WTC11 (cell line): ENCODE measurements around the gene CXCL17.

Source experiments
- ARID4B ChIP-seq: sonication (generic); formaldehyde crosslinking; IDR thresholded peaks from 2 replicates; pipeline ENCODE4 v1.8.0; 2023; ENCODE audit warnings: missing genetic modification reagents, mild to moderate bottlenecking, borderline replicate concordance
- ATF3 ChIP-seq: sonication (generic); formaldehyde crosslinking; conservative IDR thresholded peaks from 2 replicates; pipeline ENCODE4 v1.8.1; 2022; ENCODE audit warnings: mild to moderate bottlenecking, missing genetic modification reagents
- CTCF ChIP-seq: fragments of 200-600 bp; IDR thresholded peaks from 2 replicates; pipeline ENCODE4 v1.8.0; 2022; ENCODE audit warnings: antibody characterized with exemption
- NR2C2 ChIP-seq: sonication (generic); formaldehyde crosslinking; IDR thresholded peaks from 2 replicates; pipeline ENCODE4 v1.8.0; 2022; ENCODE audit warnings: mild to moderate bottlenecking, missing genetic modification reagents
- PRRX2 ChIP-seq: fragments of 250-450 bp; sonication (Bioruptor Pico); IDR thresholded peaks from 2 replicates; pipeline ENCODE4 v1.8.0; 2021; ENCODE audit warnings: mild to moderate bottlenecking
- SP1 ChIP-seq: sonication (generic); formaldehyde crosslinking; conservative IDR thresholded peaks from 2 replicates; pipeline ENCODE4 v1.8.1; 2022; ENCODE audit warnings: missing genetic modification reagents
- TF ChIP-seq, protein P1 (sequence below): fragments of 250-450 bp; sonication (Bioruptor Pico); IDR thresholded peaks from 2 replicates; pipeline ENCODE4 v1.9.0; 2021; ENCODE audit warnings: mild to moderate bottlenecking

DNA sequence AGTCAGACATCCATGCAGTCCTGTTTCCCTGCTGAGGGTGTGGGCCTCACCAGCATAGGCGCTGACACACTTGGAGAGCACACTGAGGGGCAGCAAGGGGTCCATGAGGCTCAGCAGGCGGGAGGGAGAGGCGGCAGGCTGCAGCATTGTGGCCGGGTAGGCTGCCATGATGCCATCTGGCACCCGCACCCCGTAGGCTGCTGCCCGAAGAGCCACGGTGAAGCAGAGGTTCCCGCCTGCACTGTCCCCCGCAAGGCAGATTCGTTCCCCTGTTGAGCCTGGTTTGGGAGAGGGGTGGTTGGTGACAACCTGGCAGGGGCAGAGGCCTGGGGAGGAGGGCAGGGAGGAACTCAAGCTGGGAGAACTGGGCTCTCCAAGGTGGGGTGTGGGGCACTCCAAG, 36.6 kb downstream of the CXCL17 start:
- no peak for TF ChIP-seq NR2C2 (CRISPR knock-in tag)
- TF ChIP-seq CTCF: no peak
- TF ChIP-seq SP1 (CRISPR knock-in tag): no peak
- no peak for TF ChIP-seq ARID4B (CRISPR knock-in tag)
- TF ChIP-seq, protein P1, sequence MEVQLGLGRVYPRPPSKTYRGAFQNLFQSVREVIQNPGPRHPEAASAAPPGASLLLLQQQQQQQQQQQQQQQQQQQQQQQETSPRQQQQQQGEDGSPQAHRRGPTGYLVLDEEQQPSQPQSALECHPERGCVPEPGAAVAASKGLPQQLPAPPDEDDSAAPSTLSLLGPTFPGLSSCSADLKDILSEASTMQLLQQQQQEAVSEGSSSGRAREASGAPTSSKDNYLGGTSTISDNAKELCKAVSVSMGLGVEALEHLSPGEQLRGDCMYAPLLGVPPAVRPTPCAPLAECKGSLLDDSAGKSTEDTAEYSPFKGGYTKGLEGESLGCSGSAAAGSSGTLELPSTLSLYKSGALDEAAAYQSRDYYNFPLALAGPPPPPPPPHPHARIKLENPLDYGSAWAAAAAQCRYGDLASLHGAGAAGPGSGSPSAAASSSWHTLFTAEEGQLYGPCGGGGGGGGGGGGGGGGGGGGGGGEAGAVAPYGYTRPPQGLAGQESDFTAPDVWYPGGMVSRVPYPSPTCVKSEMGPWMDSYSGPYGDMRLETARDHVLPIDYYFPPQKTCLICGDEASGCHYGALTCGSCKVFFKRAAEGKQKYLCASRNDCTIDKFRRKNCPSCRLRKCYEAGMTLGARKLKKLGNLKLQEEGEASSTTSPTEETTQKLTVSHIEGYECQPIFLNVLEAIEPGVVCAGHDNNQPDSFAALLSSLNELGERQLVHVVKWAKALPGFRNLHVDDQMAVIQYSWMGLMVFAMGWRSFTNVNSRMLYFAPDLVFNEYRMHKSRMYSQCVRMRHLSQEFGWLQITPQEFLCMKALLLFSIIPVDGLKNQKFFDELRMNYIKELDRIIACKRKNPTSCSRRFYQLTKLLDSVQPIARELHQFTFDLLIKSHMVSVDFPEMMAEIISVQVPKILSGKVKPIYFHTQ (CRISPR knock-in tag): no peak
- TF ChIP-seq PRRX2 (CRISPR knock-in tag): no peak
- no peak for TF ChIP-seq ATF3 (CRISPR knock-in tag)
